ENCODE data around the gene KLRF2.

KLRF2 gene, protein sequence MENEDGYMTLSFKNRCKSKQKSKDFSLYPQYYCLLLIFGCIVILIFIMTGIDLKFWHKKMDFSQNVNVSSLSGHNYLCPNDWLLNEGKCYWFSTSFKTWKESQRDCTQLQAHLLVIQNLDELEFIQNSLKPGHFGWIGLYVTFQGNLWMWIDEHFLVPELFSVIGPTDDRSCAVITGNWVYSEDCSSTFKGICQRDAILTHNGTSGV

DNA sequence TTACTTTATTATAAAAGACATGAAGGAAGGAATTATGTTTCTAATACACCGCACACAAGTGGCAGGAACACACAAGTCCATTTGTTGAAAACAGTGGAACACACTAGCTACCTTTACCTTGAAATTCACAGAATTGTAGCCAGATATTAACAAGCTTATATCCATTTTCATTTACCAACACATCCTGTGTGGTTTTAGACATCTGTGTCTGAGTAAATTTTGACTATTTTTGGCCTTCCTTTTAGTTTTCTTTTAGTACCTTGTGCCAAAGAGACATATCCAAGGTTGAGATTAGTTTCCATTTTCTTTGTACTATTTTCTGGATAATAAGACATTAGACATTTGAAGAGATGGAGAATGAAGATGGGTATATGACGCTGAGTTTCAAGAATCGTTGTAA, at the start of gene KLRF2:
TSS of gene KLRF2 (plus strand) at position 244 of the 400 bp plus-strand sequence. CDS start at position 351, 107 bp downstream.
- no peak for DNase-seq (ENCODE audit: extremely low read depth, insufficient read length)
- no peak within 1 kb of the TSS for H3K4me3 ChIP-seq (replicated peaks; ENCODE audit: low read depth, low read length)
- no peaks in the 10 kb centered on the region for H3K27me3 ChIP-seq (replicated peaks; ENCODE audit: control insufficient read depth, insufficient read depth, low read length)
- no peaks in the 10 kb centered on the region for H3K36me3 ChIP-seq (ENCODE audit: control insufficient read depth, insufficient read depth, low read length)
- TF ChIP-seq, protein P1, sequence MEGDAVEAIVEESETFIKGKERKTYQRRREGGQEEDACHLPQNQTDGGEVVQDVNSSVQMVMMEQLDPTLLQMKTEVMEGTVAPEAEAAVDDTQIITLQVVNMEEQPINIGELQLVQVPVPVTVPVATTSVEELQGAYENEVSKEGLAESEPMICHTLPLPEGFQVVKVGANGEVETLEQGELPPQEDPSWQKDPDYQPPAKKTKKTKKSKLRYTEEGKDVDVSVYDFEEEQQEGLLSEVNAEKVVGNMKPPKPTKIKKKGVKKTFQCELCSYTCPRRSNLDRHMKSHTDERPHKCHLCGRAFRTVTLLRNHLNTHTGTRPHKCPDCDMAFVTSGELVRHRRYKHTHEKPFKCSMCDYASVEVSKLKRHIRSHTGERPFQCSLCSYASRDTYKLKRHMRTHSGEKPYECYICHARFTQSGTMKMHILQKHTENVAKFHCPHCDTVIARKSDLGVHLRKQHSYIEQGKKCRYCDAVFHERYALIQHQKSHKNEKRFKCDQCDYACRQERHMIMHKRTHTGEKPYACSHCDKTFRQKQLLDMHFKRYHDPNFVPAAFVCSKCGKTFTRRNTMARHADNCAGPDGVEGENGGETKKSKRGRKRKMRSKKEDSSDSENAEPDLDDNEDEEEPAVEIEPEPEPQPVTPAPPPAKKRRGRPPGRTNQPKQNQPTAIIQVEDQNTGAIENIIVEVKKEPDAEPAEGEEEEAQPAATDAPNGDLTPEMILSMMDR (IDR thresholded peaks at IDR 0.05; ENCODE audit: insufficient read depth, low read length, poor library complexity, severe bottlenecking) = no peak

DNA sequence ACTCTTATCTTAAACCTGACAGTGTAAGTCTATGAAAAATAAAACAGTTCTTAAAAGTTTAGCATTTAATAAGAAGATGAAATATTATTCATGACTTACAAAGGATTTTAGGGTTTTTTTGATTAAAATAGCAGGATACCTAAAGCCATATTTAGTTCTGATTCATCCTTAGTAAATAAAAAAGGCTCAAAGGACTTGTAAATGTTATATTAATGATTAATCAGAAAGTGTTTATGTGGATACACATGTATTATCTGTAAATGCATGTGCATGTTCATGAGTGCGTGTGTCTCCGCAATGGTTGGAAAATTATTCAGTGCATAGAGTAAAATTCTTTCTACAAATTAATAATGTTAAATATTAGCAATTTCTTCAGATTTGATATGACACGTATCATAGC, 49.6 kb upstream of the KLRF2 start:
- TF ChIP-seq, protein P1 (IDR thresholded peaks at IDR 0.05; ENCODE audit: insufficient read depth, low read length, poor library complexity, severe bottlenecking) = no peak
- Histone ChIP-seq H3K4me3 (replicated peaks; ENCODE audit: low read depth, low read length) (no peak overlapping the region), H3K36me3 (ENCODE audit: control insufficient read depth, insufficient read depth, low read length) (no peaks in the 10 kb centered on the region), H3K27me3 (replicated peaks; ENCODE audit: control insufficient read depth, insufficient read depth, low read length) (no peaks in the 10 kb centered on the region)
- no peak for DNase-seq (ENCODE audit: extremely low read depth, insufficient read length)

DNA sequence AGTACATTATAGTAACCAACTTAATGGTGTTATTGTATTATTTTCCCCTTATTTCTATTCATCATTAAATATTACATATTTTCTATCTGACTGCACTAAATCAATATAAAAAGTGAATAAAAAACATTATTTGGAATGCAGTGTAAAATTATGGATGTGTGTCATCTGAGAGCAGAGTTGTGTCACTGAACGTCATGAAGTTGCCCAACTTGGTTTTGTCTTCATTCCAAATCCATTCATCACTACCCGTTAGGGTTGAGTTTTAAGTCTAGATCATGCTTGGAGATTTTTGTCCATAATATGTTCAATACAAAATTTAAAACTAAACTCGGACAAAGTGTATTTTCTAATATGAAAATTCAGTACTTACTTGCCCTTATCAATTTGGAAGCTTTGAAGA, 37.9 kb upstream of the KLRF2 start:
- Histone ChIP-seq H3K4me3 (replicated peaks; ENCODE audit: low read depth, low read length) (no peak overlapping the region), H3K36me3 (ENCODE audit: control insufficient read depth, insufficient read depth, low read length) (no peaks in the 10 kb centered on the region), H3K27me3 (replicated peaks; ENCODE audit: control insufficient read depth, insufficient read depth, low read length) (no peaks in the 10 kb centered on the region; the same call in 1 of the 2 replicates)
- DNase-seq (ENCODE audit: extremely low read depth, insufficient read length) = no peak
- TF ChIP-seq, protein P1 (IDR thresholded peaks at IDR 0.05; ENCODE audit: insufficient read depth, low read length, poor library complexity, severe bottlenecking) = no peak

DNA sequence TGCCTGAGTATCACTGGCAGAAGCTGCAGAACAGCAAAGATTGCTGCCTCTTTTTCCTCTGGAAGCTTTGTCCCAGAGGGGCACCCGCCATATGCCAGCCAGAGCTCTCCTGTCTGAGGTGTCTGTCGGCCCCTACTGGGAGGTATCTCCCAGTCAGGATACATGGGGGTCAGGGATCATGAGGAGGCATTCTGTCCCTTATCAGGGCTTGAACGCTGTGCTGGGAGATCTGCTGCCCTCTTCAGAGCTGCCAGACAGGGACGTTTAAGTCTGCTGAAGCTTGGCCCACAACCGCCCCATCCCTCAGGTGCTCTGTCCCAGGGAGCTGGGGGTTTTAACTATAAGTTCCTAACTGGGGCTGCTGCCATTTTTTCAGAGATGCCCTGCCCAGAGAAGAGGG, 32.4 kb upstream of the KLRF2 start:
- Histone ChIP-seq H3K27me3 (replicated peaks; ENCODE audit: control insufficient read depth, insufficient read depth, low read length) (0 out of 2 replicates have a peak, but pooled peaks cover 2% of the 10 kb centered on the region), H3K36me3 (ENCODE audit: control insufficient read depth, insufficient read depth, low read length) (no peaks in the 10 kb centered on the region), H3K4me3 (replicated peaks; ENCODE audit: low read depth, low read length) (no peak overlapping the region)
- DNase-seq (ENCODE audit: extremely low read depth, insufficient read length) = no peak
- TF ChIP-seq, protein P1 (IDR thresholded peaks at IDR 0.05; ENCODE audit: insufficient read depth, low read length, poor library complexity, severe bottlenecking) = no peak

DNA sequence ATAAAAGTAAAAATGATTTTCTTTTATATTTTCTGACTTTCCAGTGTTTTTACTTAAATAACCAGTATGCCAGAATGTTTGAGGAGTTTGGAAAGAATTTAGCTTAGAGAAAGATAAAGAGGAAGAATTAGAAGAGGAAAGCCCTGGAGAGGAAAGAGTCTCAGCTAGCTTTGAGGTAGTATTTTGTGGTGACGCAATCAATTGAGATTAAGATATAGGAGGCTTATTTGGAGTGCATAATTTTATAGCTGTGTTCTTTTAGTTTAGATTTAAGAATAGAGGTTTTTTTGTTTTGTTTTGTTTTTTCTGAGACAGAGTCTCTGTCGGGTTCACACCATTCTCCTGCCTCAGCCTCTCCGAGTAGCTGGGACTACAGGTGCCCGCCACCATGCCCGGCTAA, 30.2 kb upstream of the KLRF2 start:
- Histone ChIP-seq H3K27me3 (replicated peaks; ENCODE audit: control insufficient read depth, insufficient read depth, low read length) (0 out of 2 replicates have a peak, but pooled peaks cover 2% of the 10 kb centered on the region), H3K36me3 (ENCODE audit: control insufficient read depth, insufficient read depth, low read length) (no peaks in the 10 kb centered on the region), H3K4me3 (replicated peaks; ENCODE audit: low read depth, low read length) (no peak overlapping the region)
- TF ChIP-seq, protein P1 (IDR thresholded peaks at IDR 0.05; ENCODE audit: insufficient read depth, low read length, poor library complexity, severe bottlenecking) = no peak
- DNase-seq (ENCODE audit: extremely low read depth, insufficient read length) = no peak

Data from GM06990 (cell line).